IMR-90 (cell line): ENCODE measurements around the gene CD46. TPM values are rescaled to one million over a fixed set of nuclear protein-coding genes. Genes with fewer than 3 reads are reported as not detected.
"Not testable (repeated sequence)": the region's sequence is repeated elsewhere in the genome, so short reads cannot be mapped to it uniquely, and the experiment has no call there.

ENCODE experiments used
- ATAC-seq: fragments of 200-7000 bp; cut with Tn5 transposase; 2 replicates; pipeline ENCODE4 v1.9.1; 2020; ENCODE audit warnings: low read depth, mild to moderate bottlenecking, moderate library complexity
- BruUV-seq: library from RNA; stranded (reverse); fragments of 400-500 nt; replicated peaks from 2 replicates; lab custom pipeline; 2021; lab: Mats Ljungman, UMichigan
- CTCF ChIA-PET: fragments of 300-600 bp; formaldehyde crosslinking; extraction: SDS; loops from one replicate; lab custom pipeline; 2021; ENCODE audit warnings: antibody characterized with exemption; lab: Yijun Ruan, JAX
- POLR2A ChIA-PET: fragments of 300-600 bp; sonication (Branson Sonifier 250); formaldehyde crosslinking; loops from one replicate; lab custom pipeline; 2022; ENCODE audit warnings: antibody characterized with exemption; ENCODE audit not compliant: unreplicated experiment; lab: Charles Lee
- DNase-seq: peaks from one replicate; pipeline ENCODE4 v3.0.0; 2013
- H2AFZ ChIP-seq: replicated peaks from 2 replicates; pipeline ENCODE3; 2013; ENCODE audit warnings: low read length, mild to moderate bottlenecking; ENCODE audit not compliant: poor library complexity
- H2AK5ac ChIP-seq: 2 replicates; pipeline ENCODE4 v1.6.1; 2013; ENCODE audit warnings: low read depth, low read length, inconsistent platforms
- H2AK9ac ChIP-seq: replicated peaks from 2 replicates; pipeline ENCODE3; 2013; ENCODE audit warnings: mild to moderate bottlenecking, low read depth, low read length, moderate library complexity; ENCODE audit not compliant: poor library complexity
- H2BK120ac ChIP-seq: 2 replicates; pipeline ENCODE4 v1.6.1; 2013; ENCODE audit warnings: low read depth, low read length, inconsistent platforms
- H2BK15ac ChIP-seq: 3 replicates; pipeline ENCODE4 v1.6.1; 2013; ENCODE audit warnings: low read depth, low read length, inconsistent platforms
- H2BK20ac ChIP-seq: 2 replicates; pipeline ENCODE4 v1.6.1; 2013; ENCODE audit warnings: low read depth, mild to moderate bottlenecking, inconsistent platforms, low read length, moderate library complexity
- H2BK5ac ChIP-seq: 2 replicates; pipeline ENCODE4 v1.6.1; 2013; ENCODE audit warnings: mild to moderate bottlenecking, low read depth, low read length, inconsistent platforms; ENCODE audit not compliant: poor library complexity, severe bottlenecking
- H3K14ac ChIP-seq: replicated peaks from 2 replicates; pipeline ENCODE4 v1.6.1; 2013; ENCODE audit warnings: low read depth, low read length, inconsistent platforms
- H3K18ac ChIP-seq: 2 replicates; pipeline ENCODE4 v1.6.1; 2013; ENCODE audit warnings: low read depth, low read length, control low read depth
- H3K23ac ChIP-seq: 2 replicates; pipeline ENCODE4 v1.6.1; 2013; ENCODE audit warnings: low read depth, low read length, inconsistent platforms
- H3K27ac ChIP-seq: 2 replicates; pipeline ENCODE4 v1.5.1; 2013; ENCODE audit warnings: mild to moderate bottlenecking, control low read depth, low read length; ENCODE audit not compliant: insufficient read depth
- H3K27me3 ChIP-seq: 2 replicates; pipeline ENCODE4 v1.6.1; 2013; ENCODE audit warnings: low read length; ENCODE audit not compliant: control insufficient read depth, insufficient read depth
- H3K36me3 ChIP-seq: 2 replicates; pipeline ENCODE4 v1.6.1; 2013; ENCODE audit warnings: low read length, mixed read lengths; ENCODE audit not compliant: control insufficient read depth, insufficient read depth
- H3K4ac ChIP-seq: 2 replicates; pipeline ENCODE4 v1.6.1; 2013; ENCODE audit warnings: low read depth, low read length, inconsistent platforms
- H3K4me1 ChIP-seq: 2 replicates; pipeline ENCODE4 v1.6.1; 2013; ENCODE audit warnings: low read length, mixed read lengths; ENCODE audit not compliant: control insufficient read depth, insufficient read depth
- H3K4me2 ChIP-seq: 2 replicates; pipeline ENCODE4 v1.6.1; 2013; ENCODE audit warnings: low read depth, mild to moderate bottlenecking, control low read depth, low read length, moderate library complexity
- H3K4me3 ChIP-seq: 2 replicates; pipeline ENCODE4 v1.5.1; 2013; ENCODE audit warnings: low read depth, mild to moderate bottlenecking, control low read depth, low read length, moderate library complexity; ENCODE audit not compliant: insufficient read depth
- H3K56ac ChIP-seq: 2 replicates; pipeline ENCODE4 v1.6.1; 2013; ENCODE audit warnings: low read length, inconsistent platforms; ENCODE audit not compliant: insufficient read depth; ENCODE audit errors: extremely low read depth
- H3K79me1 ChIP-seq, 2 experiments: 2 replicates each; pipeline ENCODE4 v1.6.1; 2013; ENCODE audit warnings: low read length in 2 of 2, inconsistent platforms in 1 of 2, low read depth in 1 of 2
- H3K9ac ChIP-seq: 2 replicates; pipeline ENCODE4 v1.6.1; 2013; ENCODE audit warnings: low read depth, low read length, control low read depth
- H3K9me1 ChIP-seq: 2 replicates; pipeline ENCODE4 v1.6.1; 2013; ENCODE audit warnings: low read length, inconsistent platforms; ENCODE audit not compliant: insufficient read depth
- H3K9me3 ChIP-seq: 2 replicates; pipeline ENCODE4 v1.6.1; 2013; ENCODE audit warnings: low read length; ENCODE audit not compliant: control insufficient read depth, insufficient read depth
- H4K20me1 ChIP-seq: 2 replicates; pipeline ENCODE4 v1.6.1; 2013; ENCODE audit warnings: low read length, inconsistent platforms; ENCODE audit not compliant: insufficient read depth
- H4K5ac ChIP-seq: 2 replicates; pipeline ENCODE4 v1.6.1; 2013; ENCODE audit warnings: mild to moderate bottlenecking, low read depth, low read length, control low read depth
- H4K8ac ChIP-seq, 2 experiments: 2 replicates each; pipeline ENCODE4 v1.6.1; 2013; ENCODE audit warnings: low read depth in 2 of 2, low read length in 2 of 2, control low read depth in 1 of 2, inconsistent platforms in 1 of 2
- H4K91ac ChIP-seq: 2 replicates; pipeline ENCODE4 v1.6.1; 2013; ENCODE audit warnings: low read depth, low read length, inconsistent platforms; ENCODE audit not compliant: insufficient read depth
- WGBS, 2 experiments: methylation state at CpG; one replicate each; pipeline versions ENCODE4 v1.1.5 to v1.1.7; 2013; ENCODE audit warnings: missing lambda C conversion rate in 2 of 2; ENCODE audit not compliant: insufficient read length in 1 of 2; ENCODE audit errors: extremely low coverage in 2 of 2; 5-methylcytosine and 5-hydroxymethylcytosine counted together
- dilution Hi-C: fragments of 300-500 bp; cut with HindIII; formaldehyde crosslinking; loops from one replicate; pipeline ENCODE4 v1.14.3; 2018; ENCODE audit warnings: low sequenced_read_pairs; ENCODE audit not compliant: unreplicated experiment
- in situ Hi-C: fragments of 300-500 bp; cut with MboI; formaldehyde crosslinking; loops from 3 replicates; pipeline ENCODE4 v1.14.3; 2019; ENCODE audit warnings: low sequenced_read_pairs, inconsistent platforms, mixed read lengths
- intact Hi-C: fragments of 100-400 bp; cut with micrococcal nuclease; formaldehyde crosslinking; loops from 2 replicates; pipeline ENCODE4 v1.10.0; 2022
- polyA plus RNA-seq, 3 experiments: library from polyadenylated mRNA; depleted of rRNA; stranded (reverse); fragments of >200 nt; gene quantifications; 2 replicates each; pipeline ENCODE4 v1.2.3, GENCODE V29; 2012; ENCODE audit warnings: low replicate concordance in 1 of 3
- total RNA-seq: library from RNA; depleted of rRNA; stranded (reverse); fragments of >200 nt; gene quantifications from 2 replicates; pipeline ENCODE4 v1.2.3, GENCODE V29; 2012

CD46 gene
- total and polyA plus RNA-seq, 2 of the 4 experiments (the other 2 are of a cell fraction) = 37.1 to 82.0 TPM

GRCh38 chr1:207776045-207776444 is 24.2 kb downstream of the CD46 start:
- H3K27me3 ChIP-seq, ATAC-seq, H2BK15ac ChIP-seq, H2AK5ac ChIP-seq, H4K20me1 ChIP-seq, H3K4me2 ChIP-seq, H4K5ac ChIP-seq, H3K4me3 ChIP-seq, H3K4me1 ChIP-seq, H3K56ac ChIP-seq, H4K91ac ChIP-seq, dilution Hi-C loops, H3K4ac ChIP-seq, H2BK120ac ChIP-seq, POLR2A ChIA-PET, intact Hi-C loops, H3K18ac ChIP-seq, H4K8ac ChIP-seq, H3K9me3 ChIP-seq, CTCF ChIA-PET, H3K9ac ChIP-seq, H3K9me1 ChIP-seq, H3K23ac ChIP-seq, H2BK20ac ChIP-seq, H3K27ac ChIP-seq, H2BK5ac ChIP-seq, H2AFZ ChIP-seq, in situ Hi-C loops, H3K14ac ChIP-seq, BruUV-seq, H2AK9ac ChIP-seq, DNase-seq: not testable (repeated sequence)
- Histone ChIP-seq H3K79me1 (peaks cover 10% of the 10 kb centered on the region in 2 experiments; a peak in 3 of 4 replicates), H3K36me3 (peaks cover 10% of the 10 kb centered on the region)
- 100% methylated on average over 1 of the region's 9 CpGs; no CpG with 5 or more reads in 1 of the 2 experiments for WGBS, 2 experiments

- H3K4me3 ChIP-seq, H4K20me1 ChIP-seq, H2BK5ac ChIP-seq, H4K91ac ChIP-seq, H3K9me3 ChIP-seq, H3K14ac ChIP-seq, H3K23ac ChIP-seq, H3K27ac ChIP-seq, BruUV-seq, DNase-seq, intact Hi-C loops, H3K4ac ChIP-seq, H4K8ac ChIP-seq, H2BK15ac ChIP-seq, H2BK120ac ChIP-seq, H2BK20ac ChIP-seq, CTCF ChIA-PET, in situ Hi-C loops, H2AFZ ChIP-seq, ATAC-seq, H3K18ac ChIP-seq, H2AK5ac ChIP-seq, H3K4me1 ChIP-seq, POLR2A ChIA-PET, H3K4me2 ChIP-seq, dilution Hi-C loops, H4K5ac ChIP-seq, H3K27me3 ChIP-seq, H3K56ac ChIP-seq, H3K9ac ChIP-seq, H3K9me1 ChIP-seq, H2AK9ac ChIP-seq: not testable (repeated sequence)
- no CpG with 5 or more reads among the region's 7 CpGs for WGBS, 2 experiments
- peaks cover 10% of the 10 kb centered on the region for H3K36me3 ChIP-seq
- H3K79me1 ChIP-seq = peaks cover 13 to 15% of the 10 kb centered on the region in 2 experiments; a peak in 3 of 4 replicates
These were observed 25.6 kb downstream of the CD46 start for GRCh38 chr1:207777412-207777811.
